Ascending aorta (tissue), 2 donors: ENCODE data around the gene KPNA1. TPM values are rescaled to one million over a fixed set of nuclear protein-coding genes. Genes with fewer than 3 reads are reported as not detected.
"Not testable (repeated sequence)": the region's sequence is repeated elsewhere in the genome, so short reads cannot be mapped to it uniquely, and the experiment has no call there.

Source experiments
- DNase-seq, 2 donors: peaks; one replicate each; pipeline ENCODE4 v3.0.0-alpha.2; 2019; ENCODE audit warnings: low spot score in 2 of 2
- H3K27ac ChIP-seq, 2 donors: fragments of 200-600 bp; sonication (generic); one replicate each; pipeline ENCODE4 v1.5.1; 2016 to 2017; ENCODE audit warnings: mild to moderate bottlenecking in 1 of 2
- H3K27me3 ChIP-seq: fragments of 200-600 bp; sonication (generic); one replicate; pipeline ENCODE4 v1.5.1; 2017
- H3K36me3 ChIP-seq, 2 donors: fragments of 200-600 bp; sonication (generic); one replicate each; pipeline ENCODE4 v1.5.1; 2016
- H3K4me1 ChIP-seq, 2 donors: fragments of 200-600 bp; sonication (generic); one replicate each; pipeline ENCODE4 v1.5.1; 2016 to 2017; ENCODE audit warnings: mild to moderate bottlenecking in 1 of 2
- H3K4me3 ChIP-seq, 2 donors: fragments of 200-600 bp; sonication (generic); one replicate each; pipeline ENCODE4 v1.5.1; 2016 to 2017; ENCODE audit warnings: mild to moderate bottlenecking in 1 of 2
- H3K9me3 ChIP-seq, 2 donors: fragments of 200-600 bp; sonication (generic); one replicate each; pipeline ENCODE4 v1.5.1; 2016
- CTCF ChIP-seq, 3 experiments: fragments of 200-600 bp in 2 of 3; fragments of 450-650 bp in 1 of 3; sonication (generic) in 2 of 3; IDR thresholded peaks; one replicate each; pipeline ENCODE4 v1.5.1; 2016 to 2019; ENCODE audit warnings: antibody characterized with exemption in 3 of 3, mild to moderate bottlenecking in 1 of 3, moderate library complexity in 1 of 3
- intact Hi-C: fragments of 100-400 bp; cut with DNase I; formaldehyde crosslinking; loops from one replicate; pipeline ENCODE4 v1.15.1; 2023
- total RNA-seq: library from RNA; depleted of rRNA; stranded (reverse); fragments of >200 nt; gene quantifications from one replicate; pipeline ENCODE4 v1.1.0, GENCODE V29; 2016

Gene KPNA1
- total RNA-seq, 1 donor from 2014 or later: 21.1 TPM

- H3K27ac ChIP-seq, H3K9me3 ChIP-seq, H3K4me3 ChIP-seq, H3K27me3 ChIP-seq, DNase-seq, intact Hi-C loops, H3K4me1 ChIP-seq: not testable (repeated sequence)
- H3K36me3 ChIP-seq: peaks cover 50 to 70% of the 10 kb centered on the region in 2 donors
These were observed 70.8 kb downstream of the KPNA1 start for GRCh38 chr3:122443762-122444490.

GRCh38 chr3:122443090-122443489 is 71.6 kb downstream of the KPNA1 start:
- H3K27ac ChIP-seq: no peak overlapping the region
- H3K4me1 ChIP-seq: no peaks in the 10 kb centered on the region
- no peaks in the 10 kb centered on the region for H3K27me3 ChIP-seq
- H3K36me3 ChIP-seq: peaks cover 54 to 70% of the 10 kb centered on the region in 2 donors
- intact Hi-C loops: no loop called here
- H3K4me3 ChIP-seq: no peak overlapping the region
- DNase-seq: no peak
- no peaks in the 10 kb centered on the region for H3K9me3 ChIP-seq
- TF ChIP-seq CTCF (IDR thresholded peaks at IDR 0.05): no peak

GRCh38 chr3:122435950-122436349 is 78.8 kb downstream of the KPNA1 start:
- H3K36me3 ChIP-seq: peaks cover 67 to 74% of the 10 kb centered on the region in 2 donors
- H3K9me3 ChIP-seq: no peaks in the 10 kb centered on the region
- no peak overlapping the region for H3K4me3 ChIP-seq
- no peak for DNase-seq
- intact Hi-C loops: no loop called here
- H3K4me1 ChIP-seq: no peaks in the 10 kb centered on the region
- TF ChIP-seq CTCF (IDR thresholded peaks at IDR 0.05): no peak
- H3K27ac ChIP-seq: no peak overlapping the region
- no peaks in the 10 kb centered on the region for H3K27me3 ChIP-seq

GRCh38 chr3:122430371-122430770 is 84.4 kb downstream of the KPNA1 start:
- no peak for TF ChIP-seq CTCF (IDR thresholded peaks at IDR 0.05)
- H3K27ac ChIP-seq: no peak overlapping the region
- H3K4me3 ChIP-seq: no peak overlapping the region
- H3K36me3 ChIP-seq: peaks cover 37 to 71% of the 10 kb centered on the region in 2 donors
- H3K27me3 ChIP-seq: no peaks in the 10 kb centered on the region
- H3K9me3 ChIP-seq: no peaks in the 10 kb centered on the region
- DNase-seq: no peak
- intact Hi-C loops: no loop called here
- H3K4me1 ChIP-seq: no peaks in the 10 kb centered on the region

GRCh38 chr3:122427857-122428471 is 86.8 kb downstream of the KPNA1 start:
- no peaks in the 10 kb centered on the region for H3K27me3 ChIP-seq
- H3K9me3 ChIP-seq: no peaks in the 10 kb centered on the region
- H3K27ac ChIP-seq: no peak overlapping the region
- H3K36me3 ChIP-seq: peaks cover 38 to 84% of the 10 kb centered on the region in 2 donors
- H3K4me3 ChIP-seq: no peak overlapping the region
- intact Hi-C loops: no loop called here
- no peak for TF ChIP-seq CTCF (IDR thresholded peaks at IDR 0.05)
- no peaks in the 10 kb centered on the region for H3K4me1 ChIP-seq
- DNase-seq: no peak

- intact Hi-C loops: no loop called here
- Histone ChIP-seq H3K4me3 (no peak overlapping the region), H3K4me1 (peaks cover 3 to 5% of the 10 kb centered on the region in 2 donors), H3K27me3 (no peaks in the 10 kb centered on the region), H3K9me3 (no peaks in the 10 kb centered on the region), H3K36me3 (peaks cover 25 to 44% of the 10 kb centered on the region in 2 donors), H3K27ac (no peak overlapping the region)
- no peak for DNase-seq
- TF ChIP-seq CTCF (IDR thresholded peaks at IDR 0.05): no peak
These were observed 92.9 kb downstream of the KPNA1 start for GRCh38 chr3:122421836-122422235.
